Measurements from ENCODE around the gene NDUFV3. TPM values are rescaled to one million over a fixed set of nuclear protein-coding genes. Genes with fewer than 3 reads are reported as not detected.
"Not testable (repeated sequence)": the region's sequence is repeated elsewhere in the genome, so short reads cannot be mapped to it uniquely, and the experiment has no call there.

Gene NDUFV3
- total RNA-seq, 4 donors from 2014 or later, result 45.4 to 79.0 (median 51.9) TPM

DNA sequence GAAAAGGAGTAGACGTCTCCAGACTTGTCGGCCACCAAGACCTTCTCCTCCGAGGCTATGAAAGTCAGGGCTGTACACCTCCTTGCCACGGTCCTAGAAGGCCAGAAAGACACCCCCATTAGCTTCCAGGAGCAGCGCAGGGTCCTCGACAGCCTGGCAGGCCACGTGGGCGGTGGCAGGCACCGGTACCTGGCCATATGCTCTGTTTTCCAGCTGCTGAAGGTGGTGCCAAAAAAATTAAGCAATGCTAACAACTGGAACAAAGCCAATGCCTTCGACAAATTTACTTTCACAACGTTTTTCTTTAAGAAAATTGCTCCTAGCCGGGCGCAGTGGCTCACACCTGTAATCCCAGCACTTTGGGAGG is 29.6 kb upstream of the NDUFV3 start:
- ATAC-seq (ENCODE audit: low FRiP score) (no peak), DNase-seq (ENCODE audit: low spot score) (no peak)
- TF ChIP-seq CTCF (IDR thresholded peaks at IDR 0.05), result no peak

DNA sequence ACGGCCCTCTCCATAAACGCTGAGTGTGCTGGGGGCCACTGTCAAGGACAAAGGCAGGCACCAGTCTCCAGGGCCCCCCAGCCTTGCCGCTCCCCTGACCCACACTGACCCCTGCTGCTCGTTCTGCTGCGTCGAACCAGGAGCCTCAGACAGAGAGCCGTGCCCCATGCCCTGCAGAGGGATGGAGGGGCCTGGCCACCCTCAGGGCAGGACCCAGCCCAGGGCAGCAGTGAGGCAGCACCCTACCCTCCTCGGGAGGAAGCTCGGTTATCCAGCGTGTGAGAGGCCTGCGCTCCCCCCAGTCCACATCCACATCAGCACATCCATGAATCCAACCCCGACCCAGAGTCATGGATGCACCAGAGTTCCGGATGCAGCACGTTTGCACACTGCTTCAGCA is 28.8 kb upstream of the NDUFV3 start:
- ATAC-seq (ENCODE audit: low FRiP score) (no peak), DNase-seq (ENCODE audit: low spot score) (no peak)
- TF ChIP-seq CTCF (IDR thresholded peaks at IDR 0.05), result no peak

- no peak for TF ChIP-seq CTCF (IDR thresholded peaks at IDR 0.05)
- no peak for ATAC-seq (ENCODE audit: low FRiP score)
Observed at GRCh38 chr21:42864815-42865775, 28.0 kb upstream of the NDUFV3 start.

DNA sequence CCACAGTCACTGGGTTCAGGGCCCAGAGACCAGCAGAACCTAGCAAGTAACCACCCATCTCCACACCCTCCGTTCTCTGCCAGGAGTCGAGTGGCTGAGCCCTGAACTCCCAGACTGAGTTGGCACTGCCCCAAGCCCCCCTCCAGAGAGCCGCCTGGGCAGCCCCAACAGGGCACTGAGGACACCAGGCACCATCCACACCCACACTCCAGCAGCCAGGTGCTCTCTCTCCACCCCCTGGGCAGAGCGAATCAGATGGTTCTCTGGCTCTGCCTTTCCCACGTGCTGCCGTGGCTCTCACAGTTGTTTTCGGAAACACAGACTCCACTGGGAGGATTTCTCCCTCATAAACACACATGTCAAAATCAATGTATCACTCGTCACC is 27.3 kb upstream of the NDUFV3 start:
- no peak for ATAC-seq (ENCODE audit: low FRiP score)
- no peak for TF ChIP-seq CTCF (IDR thresholded peaks at IDR 0.05)
- DNase-seq (ENCODE audit: low spot score), result no peak

More at GRCh38 chr21:42864815-42865775, 28.0 kb upstream of the NDUFV3 start:
- no peak for DNase-seq (ENCODE audit: low spot score)

- no peak for TF ChIP-seq CTCF (IDR thresholded peaks at IDR 0.05)
- no peak for ATAC-seq (ENCODE audit: low FRiP score)
- no peak for DNase-seq (ENCODE audit: low spot score)
Observed at GRCh38 chr21:42868196-42868595, 24.9 kb upstream of the NDUFV3 start.

DNA sequence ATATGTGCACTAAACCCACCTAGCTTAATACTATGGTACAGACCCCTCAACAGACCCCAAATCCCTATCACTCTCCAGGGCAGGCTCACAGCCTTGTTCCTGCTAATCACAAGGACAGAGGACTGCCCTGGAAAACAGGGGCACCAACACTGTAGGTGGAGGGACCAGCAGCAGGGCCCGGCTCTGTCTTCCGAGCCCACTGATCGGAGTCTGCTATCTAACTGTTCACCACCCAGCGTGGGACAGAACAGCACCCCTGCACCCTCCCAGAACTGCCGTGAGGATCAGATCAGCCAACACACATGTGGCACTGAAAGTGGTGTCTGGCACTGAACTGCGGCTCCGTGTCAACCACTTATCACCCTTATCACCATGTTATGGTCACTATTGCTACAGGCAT is 20.0 kb upstream of the NDUFV3 start:
- DNase-seq (ENCODE audit: low spot score) (no peak), ATAC-seq (ENCODE audit: low FRiP score) (no peak)
- TF ChIP-seq CTCF (IDR thresholded peaks at IDR 0.05), result no peak

GRCh38 chr21:42875811-42876210 is 17.3 kb upstream of the NDUFV3 start:
- not testable (repeated sequence) for DNase-seq (ENCODE audit: low spot score); ATAC-seq (ENCODE audit: low FRiP score)

Data from omental fat pad (tissue), 4 donors.